CD4-positive, alpha-beta T cell (primary cell): ENCODE measurements around the gene COX6A1. TPM values are rescaled to one million over a fixed set of nuclear protein-coding genes. Genes with fewer than 3 reads are reported as not detected.

Experiments
- ATAC-seq: fragments of 200-7000 bp; cut with Tn5 transposase; one replicate; pipeline ENCODE4 v1.10.0; 2022; ENCODE audit warnings: mild to moderate bottlenecking; ENCODE audit not compliant: poor library complexity
- CTCF ChIA-PET: fragments of 350-600 bp; sonication (Branson Sonifier 250); formaldehyde crosslinking; loops from one replicate; lab custom pipeline; 2021; ENCODE audit warnings: antibody characterized with exemption, inconsistent platforms; lab: Charles Lee
- POLR2A ChIA-PET: fragments of 350-600 bp; sonication (Branson Sonifier 250); formaldehyde crosslinking; loops from one replicate; lab custom pipeline; 2021; ENCODE audit warnings: antibody characterized with exemption, inconsistent platforms; lab: Charles Lee
- DNase-seq, 14 experiments: peaks; one replicate each; pipeline ENCODE4 v3.0.0-alpha.2; 2013 to 2020; ENCODE audit warnings: mixed read lengths in 2 of 14
- H3K27ac ChIP-seq, 2 donors: one replicate each; pipeline versions ENCODE4 v1.5.1 to v1.7.0; 2013; ENCODE audit warnings: low read length in 2 of 2, low read depth in 1 of 2, mild to moderate bottlenecking in 1 of 2
- H3K27me3 ChIP-seq, 2 experiments: 1 replicate in 1 of 2; 2 replicates in 1 of 2; pipeline versions ENCODE4 v1.6.1 to v1.7.0; 2013; ENCODE audit warnings: low read length in 2 of 2, control low read depth in 1 of 2, mild to moderate bottlenecking in 1 of 2, moderate library complexity in 1 of 2; ENCODE audit not compliant: insufficient read depth in 2 of 2, control insufficient read depth in 1 of 2
- H3K36me3 ChIP-seq: one replicate; pipeline ENCODE4 v1.6.1; 2013; ENCODE audit warnings: low read length, control low read depth; ENCODE audit not compliant: insufficient read depth
- H3K4me1 ChIP-seq: one replicate; pipeline ENCODE4 v1.6.1; 2013; ENCODE audit warnings: low read length, control low read depth; ENCODE audit not compliant: insufficient read depth
- H3K4me3 ChIP-seq: one replicate; pipeline ENCODE4 v1.5.1; 2013; ENCODE audit warnings: mild to moderate bottlenecking, low read length, moderate library complexity
- H3K9me3 ChIP-seq, 2 experiments: 1 replicate in 1 of 2; 2 replicates in 1 of 2; pipeline versions ENCODE4 v1.6.1 to v1.7.0; 2013; ENCODE audit warnings: low read length in 2 of 2, mild to moderate bottlenecking in 2 of 2, control low read depth in 1 of 2, moderate library complexity in 1 of 2; ENCODE audit not compliant: control insufficient read depth in 1 of 2, insufficient read depth in 1 of 2
- H3K27ac Mint-ChIP-seq: one replicate; pipeline ENCODE4 v1.8.0; 2020; ENCODE audit warnings: mixed read lengths
- H3K27me3 Mint-ChIP-seq: one replicate; pipeline ENCODE4 v1.8.0; 2021; ENCODE audit warnings: mixed read lengths
- H3K36me3 Mint-ChIP-seq: one replicate; pipeline ENCODE4 v1.8.0; 2021; ENCODE audit warnings: low read depth, mixed read lengths
- H3K4me1 Mint-ChIP-seq: one replicate; pipeline ENCODE4 v1.8.0; 2021; ENCODE audit warnings: low read depth, mixed read lengths
- H3K4me3 Mint-ChIP-seq: one replicate; pipeline ENCODE4 v1.8.0; 2020; ENCODE audit warnings: mild to moderate bottlenecking, mixed read lengths
- H3K9me3 Mint-ChIP-seq: one replicate; pipeline ENCODE4 v1.8.0; 2020; ENCODE audit warnings: mixed read lengths
- intact Hi-C, 2 experiments: fragments of 100-400 bp; cut with DNase I in 1 of 2; cut with micrococcal nuclease in 1 of 2; formaldehyde crosslinking; loops; one replicate each; pipeline versions ENCODE4 v1.15.1 to v1.9.0; 2023 to 2025; cut with DNase I, micrococcal nuclease
- total RNA-seq, 174 experiments: library from RNA in 2 of 174; stranded (reverse) in 2 of 174; gene quantifications; one replicate each; pipeline ENCODE4 v1.2.3 and lab custom pipeline; 2021 to 2026
- TF ChIP-seq, protein P1 (sequence below): fragments of 200-600 bp; IDR thresholded peaks from one replicate; pipeline ENCODE4 v1.8.0; 2022; ENCODE audit warnings: antibody characterized with exemption, mild to moderate bottlenecking

The COX6A1 gene
- total RNA-seq, 2 experiments from 2014 or later = 112 to 116 TPM

DNA sequence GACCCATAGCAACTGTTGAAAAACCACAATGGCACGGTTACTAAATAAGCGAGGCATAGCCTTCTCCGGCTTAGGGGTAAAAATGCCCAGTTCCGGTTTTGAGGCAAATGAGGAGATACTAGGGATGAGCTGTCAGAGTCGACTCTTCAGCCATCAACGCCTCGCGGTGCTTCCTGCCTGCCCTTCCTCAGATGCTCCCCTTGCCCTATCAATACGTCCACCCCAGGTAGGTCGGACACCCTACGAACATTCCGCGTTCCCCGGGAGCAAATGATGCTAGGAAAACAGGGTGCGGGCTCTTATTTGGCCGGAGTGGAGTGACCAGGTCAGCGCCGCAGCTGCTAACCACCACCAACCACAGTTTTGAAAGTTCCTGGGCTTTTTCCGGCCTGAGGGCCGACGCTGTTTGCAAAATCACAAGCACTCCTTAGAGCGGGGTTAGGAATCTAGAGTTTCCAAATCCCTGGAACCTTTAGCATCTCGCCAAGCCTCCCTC is 30.5 kb downstream of the COX6A1 start:
- peak overlapping the region; percentile 90 for H3K4me3 Mint-ChIP-seq
- no peaks in the 10 kb centered on the region for H3K27me3 Mint-ChIP-seq
- ChIA-PET POLR2A (interaction anchor here (0.7 to 4.3 kb wide), 17 partner anchors 10 to 267 kb away, joined by 3 to 27 read pairs (median 6); partner anchors contain the start of genes COQ5, COX6A1, DYNLL1 and GATC), CTCF (interaction anchor here (1.9 to 2.8 kb wide), 4 partner anchors 14 to 166 kb away, joined by 7 to 14 read pairs (median 10); partner anchors contain the start of genes COX6A1, DYNLL1 and SIRT4)
- peaks cover 51% of the 10 kb centered on the region for H3K36me3 Mint-ChIP-seq
- peaks cover 39% of the 10 kb centered on the region for H3K4me1 ChIP-seq
- ATAC-seq (no peak), DNase-seq (peak in 5 of 14 experiments; percentile 6 to 55 (median 32))
- intact Hi-C loops = loop anchor here (2.0 to 10.0 kb wide), 4 partner anchors 22 to 274 kb away; partner anchors contain the start of genes DYNLL1 (in 1 of the 2), GATC (in 1 of the 2), GCN1 (in 1 of the 2) and TRIAP1 (in 1 of the 2)
- H3K27ac ChIP-seq = peak overlapping the region; percentile 72 to 77
- no peaks in the 10 kb centered on the region for H3K27me3 ChIP-seq
- TF ChIP-seq, protein P1, sequence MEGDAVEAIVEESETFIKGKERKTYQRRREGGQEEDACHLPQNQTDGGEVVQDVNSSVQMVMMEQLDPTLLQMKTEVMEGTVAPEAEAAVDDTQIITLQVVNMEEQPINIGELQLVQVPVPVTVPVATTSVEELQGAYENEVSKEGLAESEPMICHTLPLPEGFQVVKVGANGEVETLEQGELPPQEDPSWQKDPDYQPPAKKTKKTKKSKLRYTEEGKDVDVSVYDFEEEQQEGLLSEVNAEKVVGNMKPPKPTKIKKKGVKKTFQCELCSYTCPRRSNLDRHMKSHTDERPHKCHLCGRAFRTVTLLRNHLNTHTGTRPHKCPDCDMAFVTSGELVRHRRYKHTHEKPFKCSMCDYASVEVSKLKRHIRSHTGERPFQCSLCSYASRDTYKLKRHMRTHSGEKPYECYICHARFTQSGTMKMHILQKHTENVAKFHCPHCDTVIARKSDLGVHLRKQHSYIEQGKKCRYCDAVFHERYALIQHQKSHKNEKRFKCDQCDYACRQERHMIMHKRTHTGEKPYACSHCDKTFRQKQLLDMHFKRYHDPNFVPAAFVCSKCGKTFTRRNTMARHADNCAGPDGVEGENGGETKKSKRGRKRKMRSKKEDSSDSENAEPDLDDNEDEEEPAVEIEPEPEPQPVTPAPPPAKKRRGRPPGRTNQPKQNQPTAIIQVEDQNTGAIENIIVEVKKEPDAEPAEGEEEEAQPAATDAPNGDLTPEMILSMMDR = no peak
- no peaks in the 10 kb centered on the region for H3K9me3 Mint-ChIP-seq
- no peaks in the 10 kb centered on the region for H3K9me3 ChIP-seq
- peaks cover 38% of the 10 kb centered on the region for H3K36me3 ChIP-seq
- peaks cover 46% of the 10 kb centered on the region for H3K4me1 Mint-ChIP-seq
- H3K27ac Mint-ChIP-seq = peak overlapping the region; percentile 87
- peak overlapping the region; percentile 57 for H3K4me3 ChIP-seq

DNA sequence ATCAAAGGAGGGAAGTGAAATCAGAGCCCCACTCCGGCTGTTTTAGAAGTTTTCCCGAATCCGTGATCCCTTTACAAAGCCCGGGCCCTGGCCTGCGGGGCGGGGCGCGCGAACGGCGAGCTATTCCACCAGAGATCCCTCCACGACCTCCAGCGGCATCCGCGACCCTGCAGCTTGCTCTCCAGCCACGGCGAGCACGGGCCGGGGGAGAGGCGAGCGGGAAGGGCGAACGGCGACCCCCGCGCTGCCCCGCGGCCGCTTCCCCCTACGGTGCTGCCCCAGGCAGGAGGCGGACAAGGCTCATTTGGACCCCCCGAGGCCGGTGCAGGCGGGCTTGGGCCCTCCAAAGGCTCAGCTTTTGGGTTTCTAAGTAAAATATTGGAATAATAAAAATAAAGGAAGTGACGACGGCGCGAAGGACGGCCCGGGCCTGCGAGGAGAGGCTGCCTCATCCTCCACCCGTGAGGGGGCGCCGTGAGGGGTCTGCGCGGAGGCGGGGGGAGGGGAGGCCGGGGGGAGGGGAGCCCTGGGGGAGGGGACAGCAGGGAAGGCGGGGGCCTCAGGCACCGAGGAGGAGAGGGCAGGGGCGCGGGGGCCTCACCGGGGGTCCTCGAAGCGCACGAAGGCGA is 31.0 kb downstream of the COX6A1 start:
- intact Hi-C loops = loop anchor here (1.0 to 10.0 kb wide), 6 partner anchors 22 to 274 kb away; partner anchors contain the start of genes DYNLL1 (in 1 of the 2), GATC (in 1 of the 2), GCN1 (in 1 of the 2) and TRIAP1 (in 1 of the 2)
- H3K4me1 Mint-ChIP-seq = peaks cover 46% of the 10 kb centered on the region
- Histone ChIP-seq H3K27me3 (no peaks in the 10 kb centered on the region), H3K4me3 (peak overlapping the region; percentile 57), H3K36me3 (peaks cover 33% of the 10 kb centered on the region), H3K9me3 (no peaks in the 10 kb centered on the region), H3K4me1 (peaks cover 39% of the 10 kb centered on the region), H3K27ac (peak overlapping the region; percentile 72 to 77)
- peak overlapping the region; percentile 90 for H3K4me3 Mint-ChIP-seq
- H3K9me3 Mint-ChIP-seq = no peaks in the 10 kb centered on the region
- no peaks in the 10 kb centered on the region for H3K27me3 Mint-ChIP-seq
- TF ChIP-seq, protein P1 = no peak
- ChIA-PET POLR2A (interaction anchor here (1.1 to 4.3 kb wide), 17 partner anchors 10 to 268 kb away, joined by 3 to 27 read pairs (median 6); partner anchors contain the start of genes COQ5, COX6A1, DYNLL1 and GATC), CTCF (interaction anchor here (0.8 to 2.8 kb wide), 11 partner anchors 11 to 219 kb away, joined by 3 to 14 read pairs (median 5); partner anchors contain the start of genes COX6A1, DYNLL1, POP5 and SIRT4)
- peak in 10 of 14 experiments; percentile 6 to 63 (median 45) for DNase-seq
- peaks cover 46% of the 10 kb centered on the region for H3K36me3 Mint-ChIP-seq
- peak overlapping the region; percentile 87 for H3K27ac Mint-ChIP-seq
- peak; percentile 31 for ATAC-seq

DNA sequence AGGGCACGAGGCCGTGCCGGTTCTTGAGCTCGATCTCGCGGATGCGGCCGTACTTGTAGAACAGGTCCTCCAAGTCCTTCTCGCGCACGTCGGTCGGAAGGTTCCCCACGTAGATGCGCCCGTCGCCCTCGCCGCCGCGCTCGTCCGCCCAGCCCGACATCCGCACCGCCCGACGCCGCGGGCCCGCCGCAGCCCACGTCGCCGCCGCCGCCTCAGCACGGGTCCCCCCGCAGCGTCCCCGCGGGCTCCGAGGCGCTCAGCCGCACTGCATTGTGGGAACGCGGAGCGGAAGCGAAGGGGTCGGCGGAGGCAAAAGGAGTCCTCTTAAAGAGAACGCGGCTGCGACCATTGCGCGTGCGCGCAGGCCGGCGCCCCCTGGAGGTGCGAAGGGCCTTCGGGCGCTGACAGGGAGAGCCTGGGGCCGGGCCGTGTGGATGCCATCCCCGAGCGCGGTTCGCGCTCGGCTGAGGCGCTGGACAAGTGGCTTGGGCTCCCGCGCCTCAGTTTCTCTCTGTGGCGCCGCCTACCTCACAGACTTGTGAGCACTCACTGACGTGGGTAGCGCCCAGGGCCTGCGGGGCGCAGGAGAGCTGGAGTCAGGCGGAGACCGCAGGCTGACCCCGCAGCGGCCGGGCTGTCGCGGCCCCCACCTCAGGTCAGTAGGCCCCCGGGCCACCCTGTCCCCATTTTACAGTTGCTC is 31.7 kb downstream of the COX6A1 start, which contains the start of gene SRSF9:
Gene SRSF9 (minus strand): TSS at position 299 of the 700 bp plus-strand sequence. CDS start 139 bp downstream, at position 160.
- H3K4me1 ChIP-seq = peaks cover 39% of the 10 kb centered on the region
- H3K27me3 Mint-ChIP-seq = no peaks in the 10 kb centered on the region
- H3K9me3 Mint-ChIP-seq = no peaks in the 10 kb centered on the region
- H3K4me1 Mint-ChIP-seq = peaks cover 46% of the 10 kb centered on the region
- CTCF ChIA-PET = interaction anchor here (0.6 to 2.8 kb wide), 16 partner anchors 10 to 218 kb away, joined by 3 to 14 read pairs (median 4); partner anchors contain the start of genes COX6A1, DYNLL1, POP5 and SIRT4
- peak within 1 kb of the TSS; percentile 87 for H3K27ac Mint-ChIP-seq
- no peaks in the 10 kb centered on the region for H3K9me3 ChIP-seq
- TF ChIP-seq, protein P1 = peak; percentile 91
- H3K27ac ChIP-seq = peak within 1 kb of the TSS; percentile 72 to 77
- peak; percentile 94 to 99 (median 97) for DNase-seq
- intact Hi-C loops = loop anchor here (1.0 to 10.0 kb wide), 6 partner anchors 23 to 275 kb away; partner anchors contain the start of genes DYNLL1 (in 1 of the 2), GATC (in 1 of the 2), GCN1 (in 1 of the 2) and TRIAP1 (in 1 of the 2)
- peak within 1 kb of the TSS; percentile 57 for H3K4me3 ChIP-seq
- H3K4me3 Mint-ChIP-seq = peak within 1 kb of the TSS; percentile 90
- no peaks in the 10 kb centered on the region for H3K27me3 ChIP-seq
- ATAC-seq = peak; percentile 86
- POLR2A ChIA-PET = interaction anchor here (1.1 to 4.3 kb wide), 16 partner anchors 11 to 268 kb away, joined by 3 to 27 read pairs (median 6); partner anchors contain the start of genes COQ5, COX6A1, DYNLL1 and GATC
- peaks cover 26% of the 10 kb centered on the region for H3K36me3 ChIP-seq
- H3K36me3 Mint-ChIP-seq = peaks cover 39% of the 10 kb centered on the region
